SU-DHL-6 (cell line): ENCODE measurements around the gene MAML3.

Source experiments
- EZH2phosphoT487 ChIP-seq: fragments of 200-600 bp; sonication (generic), shearing (Covaris generic); conservative IDR thresholded peaks from 2 replicates; pipeline ENCODE4 v1.6.1; 2018; ENCODE audit warnings: mild to moderate bottlenecking, antibody characterized with exemption, low read length, moderate library complexity, mixed read lengths
- TF ChIP-seq, protein P1 (sequence below): fragments of 200-600 bp; sonication (generic); IDR thresholded peaks from one replicate; pipeline ENCODE4 v1.5.1; 2017; ENCODE audit warnings: antibody characterized with exemption, mild to moderate bottlenecking, low read length, moderate library complexity; ENCODE audit not compliant: insufficient read depth, poor library complexity, severe bottlenecking

DNA sequence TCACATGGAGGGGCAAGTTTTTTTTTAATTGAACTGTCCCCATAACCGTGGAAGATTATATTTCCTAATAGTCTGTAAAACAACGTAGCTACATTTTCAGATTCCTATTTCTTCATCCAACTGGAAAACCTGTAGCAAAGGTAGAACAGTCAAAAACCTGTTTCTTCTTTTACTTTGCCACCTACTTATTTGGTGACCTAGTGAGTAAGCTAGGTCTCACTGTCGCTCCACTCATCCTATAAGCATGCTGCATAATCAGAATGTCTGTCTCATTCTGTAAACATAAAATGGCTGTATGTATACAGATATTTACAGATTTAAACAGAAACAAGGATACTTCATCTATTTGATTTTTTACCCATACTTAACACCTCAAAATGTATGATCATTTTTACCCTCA lies 20.4 kb downstream of the MAML3 start:
- TF ChIP-seq, protein P1, sequence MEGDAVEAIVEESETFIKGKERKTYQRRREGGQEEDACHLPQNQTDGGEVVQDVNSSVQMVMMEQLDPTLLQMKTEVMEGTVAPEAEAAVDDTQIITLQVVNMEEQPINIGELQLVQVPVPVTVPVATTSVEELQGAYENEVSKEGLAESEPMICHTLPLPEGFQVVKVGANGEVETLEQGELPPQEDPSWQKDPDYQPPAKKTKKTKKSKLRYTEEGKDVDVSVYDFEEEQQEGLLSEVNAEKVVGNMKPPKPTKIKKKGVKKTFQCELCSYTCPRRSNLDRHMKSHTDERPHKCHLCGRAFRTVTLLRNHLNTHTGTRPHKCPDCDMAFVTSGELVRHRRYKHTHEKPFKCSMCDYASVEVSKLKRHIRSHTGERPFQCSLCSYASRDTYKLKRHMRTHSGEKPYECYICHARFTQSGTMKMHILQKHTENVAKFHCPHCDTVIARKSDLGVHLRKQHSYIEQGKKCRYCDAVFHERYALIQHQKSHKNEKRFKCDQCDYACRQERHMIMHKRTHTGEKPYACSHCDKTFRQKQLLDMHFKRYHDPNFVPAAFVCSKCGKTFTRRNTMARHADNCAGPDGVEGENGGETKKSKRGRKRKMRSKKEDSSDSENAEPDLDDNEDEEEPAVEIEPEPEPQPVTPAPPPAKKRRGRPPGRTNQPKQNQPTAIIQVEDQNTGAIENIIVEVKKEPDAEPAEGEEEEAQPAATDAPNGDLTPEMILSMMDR: no peak
- TF ChIP-seq EZH2phosphoT487: no peak
